ENCODE data around the gene PTPRK.

- TF ChIP-seq, protein P1, sequence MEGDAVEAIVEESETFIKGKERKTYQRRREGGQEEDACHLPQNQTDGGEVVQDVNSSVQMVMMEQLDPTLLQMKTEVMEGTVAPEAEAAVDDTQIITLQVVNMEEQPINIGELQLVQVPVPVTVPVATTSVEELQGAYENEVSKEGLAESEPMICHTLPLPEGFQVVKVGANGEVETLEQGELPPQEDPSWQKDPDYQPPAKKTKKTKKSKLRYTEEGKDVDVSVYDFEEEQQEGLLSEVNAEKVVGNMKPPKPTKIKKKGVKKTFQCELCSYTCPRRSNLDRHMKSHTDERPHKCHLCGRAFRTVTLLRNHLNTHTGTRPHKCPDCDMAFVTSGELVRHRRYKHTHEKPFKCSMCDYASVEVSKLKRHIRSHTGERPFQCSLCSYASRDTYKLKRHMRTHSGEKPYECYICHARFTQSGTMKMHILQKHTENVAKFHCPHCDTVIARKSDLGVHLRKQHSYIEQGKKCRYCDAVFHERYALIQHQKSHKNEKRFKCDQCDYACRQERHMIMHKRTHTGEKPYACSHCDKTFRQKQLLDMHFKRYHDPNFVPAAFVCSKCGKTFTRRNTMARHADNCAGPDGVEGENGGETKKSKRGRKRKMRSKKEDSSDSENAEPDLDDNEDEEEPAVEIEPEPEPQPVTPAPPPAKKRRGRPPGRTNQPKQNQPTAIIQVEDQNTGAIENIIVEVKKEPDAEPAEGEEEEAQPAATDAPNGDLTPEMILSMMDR (conservative IDR thresholded peaks at IDR 0.05; ENCODE audit: low read depth, low read length): no peak
- TF ChIP-seq EZH2 (IDR thresholded peaks at IDR 0.05; ENCODE audit: low read length, unreplicated experiment): no peak
Measured at GRCh38 chr6:128492386-128492785, 28.0 kb downstream of the PTPRK start.

Measured in PC-3 (cell line).